Esophagus muscularis mucosa (tissue), 3 donors: ENCODE results near the gene CFAP74.

ENCODE experiments used
- POLR2A ChIP-seq: fragments of 450-650 bp; IDR thresholded peaks from one replicate; pipeline ENCODE4 v1.6.1; 2017; ENCODE audit warnings: antibody characterized with exemption, moderate library complexity, mild to moderate bottlenecking, low read depth
- POLR2AphosphoS5 ChIP-seq, 2 donors: sonication (generic); formaldehyde crosslinking; IDR thresholded peaks; one replicate each; pipeline ENCODE4 v1.6.1; 2017; ENCODE audit warnings: antibody characterized with exemption in 2 of 2
- TF ChIP-seq, protein P1 (sequence below), 3 experiments: fragments of 200-600 bp in 2 of 3; fragments of 450-650 bp in 1 of 3; sonication (generic) in 2 of 3; IDR thresholded peaks; one replicate each; pipeline ENCODE4 v1.5.1; 2017 to 2019; ENCODE audit warnings: antibody characterized with exemption in 3 of 3, mild to moderate bottlenecking in 2 of 3, moderate library complexity in 1 of 3

DNA sequence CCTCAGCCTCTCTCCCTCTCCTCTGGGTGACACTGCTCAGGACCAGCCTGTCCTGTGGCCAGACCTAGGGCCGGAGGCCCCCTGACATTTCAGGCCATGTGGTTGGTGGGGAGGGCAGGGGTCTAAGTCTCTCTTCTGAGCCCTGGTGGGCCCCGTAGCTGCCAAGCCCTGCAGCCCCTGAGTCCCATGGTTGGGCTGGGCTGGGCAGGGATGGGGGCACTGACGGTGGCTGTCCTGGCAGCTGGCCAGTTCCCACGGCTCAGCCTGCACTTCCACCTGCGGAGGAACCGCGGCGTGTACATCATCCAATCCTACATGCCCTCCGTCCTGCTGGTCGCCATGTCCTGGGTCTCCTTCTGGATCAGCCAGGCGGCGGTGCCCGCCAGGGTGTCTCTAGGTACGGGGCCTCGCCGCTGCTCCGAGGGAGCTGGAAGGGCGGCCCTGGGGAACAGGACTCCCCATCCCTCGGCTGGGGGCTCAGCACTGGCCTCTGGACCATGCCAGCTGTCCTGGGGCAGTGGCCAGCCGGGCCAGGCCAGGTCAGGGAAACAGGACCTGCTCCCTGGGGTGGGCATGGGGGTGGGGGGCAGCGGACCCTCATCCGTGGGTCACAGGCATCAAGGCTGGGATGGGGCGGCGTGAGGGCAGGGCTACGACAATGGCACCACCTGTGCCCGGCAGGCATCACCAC is 25.4 kb upstream of the CFAP74 start:
- no peak for TF ChIP-seq POLR2A
- TF ChIP-seq POLR2AphosphoS5 (IDR thresholded peaks at IDR 0.05): no peak
- TF ChIP-seq, protein P1, sequence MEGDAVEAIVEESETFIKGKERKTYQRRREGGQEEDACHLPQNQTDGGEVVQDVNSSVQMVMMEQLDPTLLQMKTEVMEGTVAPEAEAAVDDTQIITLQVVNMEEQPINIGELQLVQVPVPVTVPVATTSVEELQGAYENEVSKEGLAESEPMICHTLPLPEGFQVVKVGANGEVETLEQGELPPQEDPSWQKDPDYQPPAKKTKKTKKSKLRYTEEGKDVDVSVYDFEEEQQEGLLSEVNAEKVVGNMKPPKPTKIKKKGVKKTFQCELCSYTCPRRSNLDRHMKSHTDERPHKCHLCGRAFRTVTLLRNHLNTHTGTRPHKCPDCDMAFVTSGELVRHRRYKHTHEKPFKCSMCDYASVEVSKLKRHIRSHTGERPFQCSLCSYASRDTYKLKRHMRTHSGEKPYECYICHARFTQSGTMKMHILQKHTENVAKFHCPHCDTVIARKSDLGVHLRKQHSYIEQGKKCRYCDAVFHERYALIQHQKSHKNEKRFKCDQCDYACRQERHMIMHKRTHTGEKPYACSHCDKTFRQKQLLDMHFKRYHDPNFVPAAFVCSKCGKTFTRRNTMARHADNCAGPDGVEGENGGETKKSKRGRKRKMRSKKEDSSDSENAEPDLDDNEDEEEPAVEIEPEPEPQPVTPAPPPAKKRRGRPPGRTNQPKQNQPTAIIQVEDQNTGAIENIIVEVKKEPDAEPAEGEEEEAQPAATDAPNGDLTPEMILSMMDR (IDR thresholded peaks at IDR 0.05): no peak
